NT2/D1 (cell line): ENCODE measurements around the gene TMEM69.
"Not testable (repeated sequence)": the region's sequence is repeated elsewhere in the genome, so short reads cannot be mapped to it uniquely, and the experiment has no call there.

Experiments used
- DNase-seq: peaks from one replicate; pipeline ENCODE4 v3.0.0-alpha.2; 2011; ENCODE audit warnings: low read depth, low spot score
- H3K27me3 ChIP-seq: 2 replicates; pipeline ENCODE4 v1.6.0; 2011; ENCODE audit warnings: mild to moderate bottlenecking; ENCODE audit not compliant: insufficient read length, insufficient read depth
- H3K36me3 ChIP-seq: 2 replicates; pipeline ENCODE4 v1.6.1; 2011; ENCODE audit warnings: mild to moderate bottlenecking, low read length, mixed read lengths; ENCODE audit not compliant: insufficient read depth, insufficient read length
- H3K4me1 ChIP-seq: 2 replicates; pipeline ENCODE4 v1.5.1; 2011; ENCODE audit not compliant: insufficient read depth, insufficient read length
- H3K4me3 ChIP-seq: 2 replicates; pipeline ENCODE4 v1.5.1; 2011; ENCODE audit warnings: low read depth; ENCODE audit not compliant: insufficient read length
- H3K9ac ChIP-seq: 2 replicates; pipeline ENCODE4 v1.6.0; 2011; ENCODE audit warnings: low read depth; ENCODE audit not compliant: insufficient read length
- H3K9me3 ChIP-seq: 2 replicates; pipeline ENCODE4 v1.5.1; 2011; ENCODE audit warnings: mild to moderate bottlenecking, low read length; ENCODE audit not compliant: insufficient read depth
- SUZ12 ChIP-seq: IDR thresholded peaks from 2 replicates; pipeline ENCODE4 v1.6.1; 2011; ENCODE audit not compliant: insufficient read length, insufficient read depth; ENCODE audit errors: extremely low read depth
- YY1 ChIP-seq: IDR thresholded peaks from 2 replicates; pipeline ENCODE4 v1.6.1; 2011; ENCODE audit not compliant: insufficient read length, insufficient read depth
- ZNF274 ChIP-seq: IDR thresholded peaks from 2 replicates; pipeline ENCODE4 v1.6.1; 2011; ENCODE audit warnings: mild to moderate bottlenecking, low read depth, low read length

The TMEM69 gene

GRCh38 chr1:45721207-45721606 is 33.2 kb downstream of the TMEM69 start:
- peaks cover 3% of the 10 kb centered on the region for H3K36me3 ChIP-seq
- H3K9me3 ChIP-seq: peaks cover 2% of the 10 kb centered on the region; the same call in 1 of the 2 replicates
- peaks cover 2% of the 10 kb centered on the region for H3K4me1 ChIP-seq
- H3K4me3 ChIP-seq: no peak overlapping the region
- DNase-seq: no peak
- no peak overlapping the region for H3K9ac ChIP-seq
- no peaks in the 10 kb centered on the region for H3K27me3 ChIP-seq
- TF ChIP-seq YY1 (no peak), ZNF274 (no peak), SUZ12 (no peak)

GRCh38 chr1:45722809-45723208 is 34.8 kb downstream of the TMEM69 start:
- peaks cover 3% of the 10 kb centered on the region for H3K36me3 ChIP-seq
- DNase-seq: no peak

GRCh38 chr1:45723248-45723930 is 35.4 kb downstream of the TMEM69 start:
- no peak overlapping the region for H3K9ac ChIP-seq
- peaks cover 4% of the 10 kb centered on the region; the same call in 1 of the 2 replicates for H3K9me3 ChIP-seq
- no peak overlapping the region for H3K4me3 ChIP-seq
- H3K27me3 ChIP-seq: no peaks in the 10 kb centered on the region
- peaks cover 1% of the 10 kb centered on the region for H3K36me3 ChIP-seq
- TF ChIP-seq SUZ12 (no peak), ZNF274 (no peak), YY1 (no peak)
- peaks cover under 1% of the 10 kb centered on the region for H3K4me1 ChIP-seq
- DNase-seq: no peak

More at GRCh38 chr1:45722809-45723208, 34.8 kb downstream of the TMEM69 start:
- Histone ChIP-seq H3K4me3 (no peak overlapping the region), H3K9ac (no peak overlapping the region), H3K27me3 (no peaks in the 10 kb centered on the region), H3K9me3 (peaks cover 4% of the 10 kb centered on the region; the same call in 1 of the 2 replicates), H3K4me1 (peaks cover 2% of the 10 kb centered on the region)
- TF ChIP-seq YY1 (no peak), SUZ12 (no peak), ZNF274 (no peak)

- DNase-seq, H3K4me1 ChIP-seq, H3K36me3 ChIP-seq, H3K9ac ChIP-seq, H3K4me3 ChIP-seq, H3K27me3 ChIP-seq, H3K9me3 ChIP-seq: not testable (repeated sequence)
Measured at GRCh38 chr1:45726007-45726406, 38.0 kb downstream of the TMEM69 start.

GRCh38 chr1:45730075-45730779 is 42.2 kb downstream of the TMEM69 start:
- no peak for DNase-seq
- Histone ChIP-seq H3K9ac (no peak overlapping the region), H3K27me3 (no peaks in the 10 kb centered on the region), H3K4me3 (no peak overlapping the region), H3K4me1 (no peaks in the 10 kb centered on the region), H3K36me3 (peaks cover 3% of the 10 kb centered on the region), H3K9me3 (peaks cover 4% of the 10 kb centered on the region; the same call in 1 of the 2 replicates)
- TF ChIP-seq YY1 (no peak), SUZ12 (no peak), ZNF274 (no peak)

- H3K9ac ChIP-seq: no peak overlapping the region
- H3K9me3 ChIP-seq: peaks cover 4% of the 10 kb centered on the region; the same call in 1 of the 2 replicates
- no peak for DNase-seq
- no peak overlapping the region for H3K4me3 ChIP-seq
- peaks cover 3% of the 10 kb centered on the region for H3K36me3 ChIP-seq
- no peaks in the 10 kb centered on the region for H3K27me3 ChIP-seq
- no peaks in the 10 kb centered on the region for H3K4me1 ChIP-seq
- no peak for TF ChIP-seq SUZ12
- TF ChIP-seq ZNF274: no peak
- no peak for TF ChIP-seq YY1
Measured at GRCh38 chr1:45730780-45731319, 42.9 kb downstream of the TMEM69 start.

GRCh38 chr1:45739137-45739536 is 51.2 kb downstream of the TMEM69 start:
- Histone ChIP-seq H3K4me3 (no peak overlapping the region), H3K9ac (no peak overlapping the region), H3K9me3 (peaks cover 11% of the 10 kb centered on the region), H3K27me3 (no peaks in the 10 kb centered on the region), H3K4me1 (no peaks in the 10 kb centered on the region), H3K36me3 (peaks cover 8% of the 10 kb centered on the region)
- TF ChIP-seq ZNF274: no peak
- no peak for TF ChIP-seq SUZ12
- TF ChIP-seq YY1: no peak
- DNase-seq: no peak

- not testable (repeated sequence) for H3K4me1 ChIP-seq, H3K9ac ChIP-seq, H3K4me3 ChIP-seq, DNase-seq, H3K27me3 ChIP-seq, H3K36me3 ChIP-seq
- peaks cover 11% of the 10 kb centered on the region for H3K9me3 ChIP-seq
Measured at GRCh38 chr1:45739641-45740156, 51.7 kb downstream of the TMEM69 start.
